Left lung (tissue), 10 donors: ENCODE measurements around the gene CWF19L1. TPM values are rescaled to one million over a fixed set of nuclear protein-coding genes. Genes with fewer than 3 reads are reported as not detected.

Experiments
- ATAC-seq: fragments of 200-7000 bp; cut with Tn5 transposase; one replicate; pipeline ENCODE4 v1.9.1; 2020; ENCODE audit warnings: moderate library complexity
- DNase-seq, 4 donors: peaks; one replicate each; pipeline ENCODE4 v3.0.0-alpha.2; 2013 to 2020
- H3K27ac ChIP-seq, 2 donors: fragments of 200-600 bp; sonication (generic) in 1 of 2; one replicate each; pipeline versions ENCODE4 v1.5.0 to v1.8.0; 2020 to 2021
- H3K27me3 ChIP-seq, 2 donors: fragments of 200-600 bp; sonication (generic) in 1 of 2; one replicate each; pipeline versions ENCODE4 v1.5.0 to v1.8.0; 2020 to 2021
- H3K36me3 ChIP-seq, 2 donors: fragments of 200-600 bp; sonication (generic) in 1 of 2; one replicate each; pipeline versions ENCODE4 v1.5.0 to v1.8.0; 2020 to 2021
- H3K4me1 ChIP-seq, 2 donors: fragments of 200-600 bp; one replicate each; pipeline ENCODE4 v1.8.0; 2021
- H3K4me3 ChIP-seq, 2 donors: fragments of 200-600 bp; sonication (generic) in 1 of 2; one replicate each; pipeline versions ENCODE4 v1.5.0 to v1.8.0; 2020 to 2021; ENCODE audit warnings: mild to moderate bottlenecking in 1 of 2
- H3K9me3 ChIP-seq, 2 donors: fragments of 200-600 bp; sonication (generic) in 1 of 2; one replicate each; pipeline versions ENCODE4 v1.5.0 to v1.8.0; 2020 to 2021
- CTCF ChIP-seq, 2 donors: fragments of 200-600 bp; sonication (generic) in 1 of 2; IDR thresholded peaks; one replicate each; pipeline versions ENCODE4 v1.5.0 to v1.8.0; 2021; ENCODE audit warnings: antibody characterized with exemption in 2 of 2
- intact Hi-C, 2 donors: fragments of 100-400 bp; cut with DNase I; formaldehyde crosslinking; loops; one replicate each; pipeline versions ENCODE4 v1.11.2 to v1.14.2; 2022
- polyA plus RNA-seq, 6 donors: library from polyadenylated mRNA; unstranded; fragments of 120-200 nt; gene quantifications; one replicate each; pipeline ENCODE4 v1.2.1, GENCODE V29; 2013; ENCODE audit not compliant: insufficient read length in 6 of 6
- total RNA-seq, 2 donors: library from RNA; stranded (reverse); fragmentation: NEBNext Ultra II Directional; extraction: Animal tissue kit (Norgen Biotek cat#: 25700); gene quantifications; one replicate each; pipeline ENCODE4 v1.2.1, GENCODE V29; 2021
- donor health status: DM: no; HTN: yes; CAD: no.
- donor health status: DM: no; HTN: no; CAD: no.

CWF19L1 gene
- total and polyA plus RNA-seq, 8 donors = 17.5 to 37.2 (median 33.2) TPM

DNA sequence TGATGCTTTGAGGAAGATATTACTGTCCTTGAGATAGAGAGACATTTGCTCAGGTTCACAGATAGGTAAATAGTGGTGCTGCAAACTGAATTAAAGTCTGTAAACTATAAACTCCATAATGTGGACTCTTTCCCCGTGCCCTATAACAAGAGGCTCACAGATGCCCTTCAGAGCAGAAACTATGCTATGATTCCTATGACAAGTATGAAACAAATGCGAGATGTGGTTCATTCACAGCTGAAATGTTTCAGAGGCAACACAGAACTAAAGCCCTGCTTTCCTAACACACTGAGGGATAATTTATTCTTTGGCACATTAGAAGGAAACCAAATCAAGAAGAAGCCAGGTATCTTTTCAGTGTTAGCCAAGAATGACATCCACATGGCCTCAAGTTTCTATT, 51.4 kb downstream of the CWF19L1 start:
- H3K4me1 ChIP-seq = no peaks in the 10 kb centered on the region
- no peak for ATAC-seq
- no peaks in the 10 kb centered on the region for H3K27me3 ChIP-seq
- peaks cover 0 to 85% of the 10 kb centered on the region in 2 donors for H3K36me3 ChIP-seq
- TF ChIP-seq CTCF (IDR thresholded peaks at IDR 0.05) = no peak
- H3K9me3 ChIP-seq = no peaks in the 10 kb centered on the region
- DNase-seq = no peak
- intact Hi-C loops = no loop called here
- no peak overlapping the region for H3K27ac ChIP-seq
- no peak overlapping the region for H3K4me3 ChIP-seq

DNA sequence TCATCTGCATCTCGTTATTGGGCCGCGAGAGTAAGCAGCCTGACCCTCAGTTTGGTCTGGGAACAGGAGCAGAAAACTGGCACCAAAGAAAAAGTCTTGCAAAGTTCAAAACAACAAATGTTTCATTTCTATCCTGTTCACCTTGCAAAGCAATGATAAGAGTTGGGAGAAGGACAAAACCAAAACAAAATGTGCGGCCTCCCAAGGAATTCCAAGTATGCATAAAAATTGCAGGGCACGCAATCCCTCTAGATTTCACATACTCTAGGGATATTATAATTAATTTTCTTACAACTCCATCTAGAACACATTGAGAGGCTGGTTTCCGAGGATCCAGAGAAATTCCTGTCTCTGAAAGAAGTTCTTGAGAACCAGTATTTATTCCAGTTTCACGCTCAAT, 58.1 kb downstream of the CWF19L1 start:
- no peak for TF ChIP-seq CTCF (IDR thresholded peaks at IDR 0.05)
- peaks cover 0 to 76% of the 10 kb centered on the region in 2 donors for H3K36me3 ChIP-seq
- DNase-seq (no peak), ATAC-seq (no peak)
- H3K9me3 ChIP-seq = no peaks in the 10 kb centered on the region
- H3K4me3 ChIP-seq = no peak overlapping the region
- H3K4me1 ChIP-seq = no peaks in the 10 kb centered on the region
- intact Hi-C loops = no loop called here
- no peaks in the 10 kb centered on the region for H3K27me3 ChIP-seq
- H3K27ac ChIP-seq = no peak overlapping the region

- DNase-seq (no peak), ATAC-seq (no peak)
- Histone ChIP-seq H3K9me3 (no peaks in the 10 kb centered on the region), H3K4me1 (no peaks in the 10 kb centered on the region), H3K4me3 (no peak overlapping the region), H3K36me3 (peaks cover 0 to 76% of the 10 kb centered on the region in 2 donors), H3K27me3 (no peaks in the 10 kb centered on the region), H3K27ac (no peak overlapping the region)
- intact Hi-C loops = no loop called here
- no peak for TF ChIP-seq CTCF (IDR thresholded peaks at IDR 0.05)
Measured at GRCh38 chr10:100208276-100208675, 59.2 kb downstream of the CWF19L1 start.

DNA sequence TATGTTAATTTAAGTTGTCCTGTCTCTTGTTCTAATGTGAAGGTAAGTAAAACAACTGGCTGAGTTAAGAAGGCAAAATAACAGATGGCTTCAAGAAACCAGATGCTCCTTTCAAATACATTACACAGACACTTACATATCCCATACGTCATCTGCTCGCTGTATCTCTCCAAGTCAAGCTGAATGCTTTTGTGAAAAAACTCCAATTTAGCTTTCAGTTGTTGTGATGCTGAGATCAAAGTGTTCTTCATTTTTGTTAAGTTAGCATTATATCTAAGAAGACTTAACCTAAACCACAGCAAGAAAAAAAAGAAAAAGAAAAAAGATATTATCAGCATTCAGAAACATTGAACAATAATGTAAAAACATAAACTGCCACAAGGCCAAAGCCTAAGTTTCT, 63.1 kb downstream of the CWF19L1 start:
- Histone ChIP-seq H3K36me3 (peaks cover 0 to 99% of the 10 kb centered on the region in 2 donors), H3K27ac (no peak overlapping the region), H3K4me3 (no peak overlapping the region), H3K27me3 (no peaks in the 10 kb centered on the region), H3K9me3 (no peaks in the 10 kb centered on the region), H3K4me1 (no peaks in the 10 kb centered on the region)
- TF ChIP-seq CTCF (IDR thresholded peaks at IDR 0.05) = no peak
- intact Hi-C loops = no loop called here
- ATAC-seq = no peak
- no peak for DNase-seq

DNA sequence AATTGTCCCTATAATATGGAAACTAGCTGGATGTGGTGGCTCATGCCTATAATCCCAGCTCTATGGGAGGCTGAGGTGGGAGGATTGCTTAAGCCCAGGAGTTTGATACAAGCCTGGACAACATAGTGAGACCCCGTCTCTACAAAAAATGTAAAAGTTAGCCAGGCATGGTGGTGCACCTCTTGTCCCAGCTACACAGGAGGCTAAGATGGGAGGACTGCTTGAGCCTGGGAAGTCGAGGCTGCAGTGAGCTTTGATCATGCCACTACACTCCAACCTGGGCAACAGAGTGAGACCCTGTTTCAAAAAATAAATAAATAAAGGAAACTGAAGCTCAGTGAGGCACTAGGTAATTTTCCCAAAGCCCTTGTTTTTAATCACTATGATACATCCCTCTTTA, 65.9 kb downstream of the CWF19L1 start:
- no peak for TF ChIP-seq CTCF (IDR thresholded peaks at IDR 0.05)
- ATAC-seq (no peak), DNase-seq (no peak)
- Histone ChIP-seq H3K9me3 (no peaks in the 10 kb centered on the region), H3K36me3 (peaks cover 0 to 100% of the 10 kb centered on the region in 2 donors), H3K27ac (no peak overlapping the region), H3K4me3 (no peak overlapping the region), H3K4me1 (no peaks in the 10 kb centered on the region), H3K27me3 (no peaks in the 10 kb centered on the region)
- intact Hi-C loops = no loop called here
